Astrocyte of the spinal cord (primary cell): ENCODE results near the gene MRPS14.

Experiments used
- DNase-seq: peaks from one replicate; pipeline ENCODE4 v3.0.0; 2011; ENCODE audit warnings: low read depth, low spot score
- H3K4me3 ChIP-seq: 2 replicates; pipeline ENCODE4 v1.5.1; 2011; ENCODE audit warnings: low read depth, mild to moderate bottlenecking, low read length, moderate library complexity
- in situ Hi-C: cut with HindIII; loops from 2 replicates; pipeline ENCODE4 v1.10.0; 2017; ENCODE audit warnings: low sequenced_read_pairs
- TF ChIP-seq, protein P1 (sequence below): IDR thresholded peaks from 2 replicates; pipeline ENCODE4 v1.5.1; 2012; ENCODE audit warnings: low read depth, mild to moderate bottlenecking, low read length, inconsistent platforms

MRPS14 gene

DNA sequence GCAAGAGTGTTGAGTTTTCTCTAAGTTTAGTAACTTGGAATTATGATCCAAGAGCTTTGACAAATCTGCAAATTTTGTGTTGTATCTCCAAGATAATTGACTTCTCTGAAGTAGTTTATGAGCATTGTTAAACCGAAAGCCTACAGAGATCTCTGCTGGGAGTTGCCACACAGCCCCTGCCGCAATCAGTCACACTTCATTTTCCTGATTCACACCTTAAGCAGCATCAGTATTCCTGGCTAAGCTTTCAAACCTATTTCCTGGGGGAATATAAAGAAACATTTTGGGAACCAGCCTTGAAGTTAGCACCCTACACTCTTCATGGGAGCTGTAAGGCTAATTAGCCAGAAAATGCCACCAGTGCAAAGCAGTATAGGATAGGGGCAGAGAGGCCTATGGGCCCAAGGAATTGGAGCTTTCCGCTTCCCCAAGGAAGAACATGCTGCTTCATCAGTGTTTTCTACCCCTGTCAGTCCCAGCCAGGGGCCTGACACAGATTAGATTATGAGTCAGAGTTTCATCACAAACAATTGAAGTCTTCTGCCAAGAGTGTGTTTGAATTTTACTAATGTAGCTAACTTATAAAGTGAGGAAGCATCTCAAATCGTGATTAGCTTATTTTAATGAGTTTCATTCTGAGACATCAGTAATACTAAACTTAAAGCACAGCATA is 46.7 kb downstream of the MRPS14 start:
- DNase-seq, result peak; percentile 40
- H3K4me3 ChIP-seq, result no peak overlapping the region
- TF ChIP-seq, protein P1, sequence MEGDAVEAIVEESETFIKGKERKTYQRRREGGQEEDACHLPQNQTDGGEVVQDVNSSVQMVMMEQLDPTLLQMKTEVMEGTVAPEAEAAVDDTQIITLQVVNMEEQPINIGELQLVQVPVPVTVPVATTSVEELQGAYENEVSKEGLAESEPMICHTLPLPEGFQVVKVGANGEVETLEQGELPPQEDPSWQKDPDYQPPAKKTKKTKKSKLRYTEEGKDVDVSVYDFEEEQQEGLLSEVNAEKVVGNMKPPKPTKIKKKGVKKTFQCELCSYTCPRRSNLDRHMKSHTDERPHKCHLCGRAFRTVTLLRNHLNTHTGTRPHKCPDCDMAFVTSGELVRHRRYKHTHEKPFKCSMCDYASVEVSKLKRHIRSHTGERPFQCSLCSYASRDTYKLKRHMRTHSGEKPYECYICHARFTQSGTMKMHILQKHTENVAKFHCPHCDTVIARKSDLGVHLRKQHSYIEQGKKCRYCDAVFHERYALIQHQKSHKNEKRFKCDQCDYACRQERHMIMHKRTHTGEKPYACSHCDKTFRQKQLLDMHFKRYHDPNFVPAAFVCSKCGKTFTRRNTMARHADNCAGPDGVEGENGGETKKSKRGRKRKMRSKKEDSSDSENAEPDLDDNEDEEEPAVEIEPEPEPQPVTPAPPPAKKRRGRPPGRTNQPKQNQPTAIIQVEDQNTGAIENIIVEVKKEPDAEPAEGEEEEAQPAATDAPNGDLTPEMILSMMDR, result no peak
- in situ Hi-C loops, result no loop called here

DNA sequence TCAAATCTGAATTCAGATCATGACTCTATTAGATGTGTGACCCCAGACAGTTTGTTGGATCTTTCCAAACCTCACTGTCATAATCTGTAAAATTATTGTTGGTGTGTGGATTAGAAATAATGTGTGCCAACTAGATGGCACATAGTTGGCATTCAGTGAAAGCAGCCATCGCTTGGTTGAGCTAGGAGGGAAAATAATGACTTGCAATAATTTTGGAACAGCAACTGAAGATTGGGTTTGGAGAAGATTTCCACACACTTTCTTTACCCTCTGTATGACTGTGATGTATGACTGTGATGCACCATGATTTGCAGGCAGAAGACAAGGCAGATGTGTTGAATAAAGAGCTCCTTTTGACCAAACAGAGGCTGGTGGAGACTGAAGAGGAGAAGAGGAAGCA is 47.5 kb downstream of the MRPS14 start:
- in situ Hi-C loops, result no loop called here
- TF ChIP-seq, protein P1, result no peak
- no peak for DNase-seq
- H3K4me3 ChIP-seq, result no peak overlapping the region

DNA sequence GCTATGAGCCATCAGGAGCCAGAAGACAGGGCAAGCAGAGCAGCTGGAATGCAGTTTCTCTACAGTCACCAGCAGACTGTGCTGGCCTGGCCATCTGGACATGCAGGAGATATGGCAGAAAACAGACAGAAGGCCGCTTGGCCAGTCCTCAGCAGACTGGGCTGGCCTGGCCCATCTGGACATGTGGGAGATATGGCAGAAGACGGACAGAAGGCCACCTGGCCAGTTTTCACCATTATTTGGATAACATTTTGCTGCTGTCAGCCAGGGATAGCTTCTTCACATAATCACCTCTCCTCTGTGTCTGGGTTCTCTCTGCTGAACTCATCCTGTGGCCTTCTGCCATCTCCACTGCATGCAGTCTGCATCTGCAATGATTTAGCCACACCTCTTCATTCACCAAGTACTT is 48.5 kb downstream of the MRPS14 start:
- TF ChIP-seq, protein P1, result no peak
- no peak for DNase-seq
- in situ Hi-C loops, result no loop called here
- H3K4me3 ChIP-seq, result no peak overlapping the region

DNA sequence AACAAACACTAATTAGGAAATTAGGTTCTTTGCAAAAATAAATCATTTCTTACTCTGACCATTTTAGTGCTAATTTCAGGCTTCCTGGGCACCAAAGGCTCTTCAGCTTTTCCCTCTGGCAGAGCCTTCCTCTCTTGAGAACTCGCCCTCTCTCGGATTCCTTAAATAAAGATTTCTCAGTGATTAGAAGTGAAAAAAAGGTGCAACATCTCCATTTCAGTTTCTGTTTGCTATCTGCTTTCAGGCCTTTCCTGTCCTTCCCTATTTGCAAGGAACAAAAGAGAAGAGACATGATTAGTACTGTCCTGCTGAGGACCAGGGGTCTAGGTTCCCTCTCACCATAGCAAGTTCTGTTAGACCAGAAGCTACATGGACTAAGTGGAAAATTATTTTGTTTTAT is 51.3 kb downstream of the MRPS14 start:
- no peak overlapping the region for H3K4me3 ChIP-seq
- no peak for DNase-seq
- TF ChIP-seq, protein P1, result no peak
- in situ Hi-C loops, result no loop called here

DNA sequence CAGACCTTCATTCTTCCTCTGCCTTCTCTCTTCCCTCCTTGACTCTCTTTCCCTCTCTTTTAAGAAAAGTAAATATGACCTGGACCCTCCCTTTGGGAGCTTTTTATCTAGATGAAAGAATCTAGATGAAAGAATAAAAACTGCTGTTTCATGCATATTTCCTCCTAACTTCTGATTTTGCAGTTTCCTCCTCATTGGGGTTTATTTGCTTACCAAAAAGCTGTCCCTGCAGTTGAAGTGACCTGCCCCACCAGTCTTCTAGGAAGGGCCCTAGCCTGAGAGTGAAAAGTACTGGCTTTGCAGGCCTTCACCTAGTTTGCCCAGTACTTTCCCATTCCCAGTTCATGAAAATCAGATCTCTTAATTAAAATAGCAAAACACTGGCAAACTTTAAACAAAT is 51.8 kb downstream of the MRPS14 start:
- TF ChIP-seq, protein P1, result no peak
- no peak overlapping the region for H3K4me3 ChIP-seq
- no peak for DNase-seq
- in situ Hi-C loops, result no loop called here

DNA sequence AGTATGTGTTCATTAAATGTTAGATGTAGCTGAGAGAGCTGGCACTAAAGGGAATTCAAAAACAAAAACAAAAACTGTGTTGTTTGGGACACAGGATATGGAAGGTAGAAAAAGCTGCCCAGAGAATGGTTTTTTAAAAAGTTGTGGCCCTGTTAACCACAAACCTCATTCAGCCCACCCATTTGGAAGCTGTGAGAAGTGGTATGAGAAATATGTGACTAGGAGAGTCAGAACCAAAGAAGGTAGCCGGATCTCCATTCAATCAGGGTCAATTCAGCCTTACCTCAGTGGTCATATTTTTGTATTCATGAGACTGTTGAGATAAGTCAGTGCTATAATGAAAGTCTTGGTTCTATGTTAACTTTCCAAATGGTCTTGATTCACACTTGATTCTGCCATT is 53.2 kb downstream of the MRPS14 start:
- in situ Hi-C loops, result no loop called here
- DNase-seq, result peak; percentile 54
- TF ChIP-seq, protein P1, result no peak

More for the DNA sequence above, 53.2 kb downstream of the MRPS14 start:
- H3K4me3 ChIP-seq, result no peak overlapping the region
